GM03348 (cell line): Measurements from ENCODE around the gene HDAC4.
A peak's percentile ranks its signal among the peaks of the same experiment; 100 is the strongest.

Experiments
- DNase-seq: peaks from one replicate; pipeline ENCODE4 v3.0.0; 2012; ENCODE audit warnings: low spot score

The HDAC4 gene

GRCh38 chr2:239307921-239308613 is 92.8 kb downstream of the HDAC4 start:
- DNase-seq = peak; percentile 38

DNA sequence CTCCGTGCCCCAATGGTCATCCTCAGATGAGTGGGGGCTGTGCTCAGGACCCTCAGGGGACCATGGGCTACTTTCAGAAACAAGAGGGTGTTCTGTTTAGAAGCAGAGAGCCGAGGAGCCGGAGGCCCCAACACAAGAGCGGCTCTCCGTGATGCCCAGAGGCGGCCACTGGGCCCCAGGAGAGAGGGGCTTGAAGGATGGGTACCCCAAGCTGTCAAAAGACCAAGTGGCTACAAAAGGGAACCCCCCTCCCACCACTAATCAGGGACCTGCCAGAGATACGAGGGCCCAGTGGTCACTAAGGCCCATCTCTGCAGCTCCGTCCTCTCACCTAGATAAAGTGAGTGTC is 93.6 kb downstream of the HDAC4 start:
- DNase-seq = no peak

- DNase-seq = no peak
These were observed 94.3 kb downstream of the HDAC4 start for GRCh38 chr2:239306274-239307220.

DNA sequence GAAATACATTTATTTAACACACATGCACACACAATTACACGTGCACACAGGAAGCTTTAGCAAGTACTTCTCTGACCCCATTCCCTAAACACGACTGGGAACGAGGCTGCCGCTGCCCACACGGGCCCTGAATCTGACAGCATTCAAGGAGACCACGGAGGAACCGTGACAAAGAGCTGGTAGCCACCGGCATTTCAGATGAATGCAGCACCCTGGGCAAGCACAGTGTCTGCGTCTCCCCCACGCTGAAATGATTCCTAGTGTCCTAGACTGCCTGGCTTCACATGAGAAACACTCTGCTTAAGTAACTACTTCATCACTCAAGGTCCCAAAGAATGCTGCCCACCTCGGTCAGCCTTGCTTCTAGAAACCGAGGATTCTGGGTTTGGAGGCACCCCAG is 95.0 kb downstream of the HDAC4 start:
- DNase-seq = no peak

GRCh38 chr2:239305222-239305575 is 95.6 kb downstream of the HDAC4 start:
- DNase-seq = no peak

DNA sequence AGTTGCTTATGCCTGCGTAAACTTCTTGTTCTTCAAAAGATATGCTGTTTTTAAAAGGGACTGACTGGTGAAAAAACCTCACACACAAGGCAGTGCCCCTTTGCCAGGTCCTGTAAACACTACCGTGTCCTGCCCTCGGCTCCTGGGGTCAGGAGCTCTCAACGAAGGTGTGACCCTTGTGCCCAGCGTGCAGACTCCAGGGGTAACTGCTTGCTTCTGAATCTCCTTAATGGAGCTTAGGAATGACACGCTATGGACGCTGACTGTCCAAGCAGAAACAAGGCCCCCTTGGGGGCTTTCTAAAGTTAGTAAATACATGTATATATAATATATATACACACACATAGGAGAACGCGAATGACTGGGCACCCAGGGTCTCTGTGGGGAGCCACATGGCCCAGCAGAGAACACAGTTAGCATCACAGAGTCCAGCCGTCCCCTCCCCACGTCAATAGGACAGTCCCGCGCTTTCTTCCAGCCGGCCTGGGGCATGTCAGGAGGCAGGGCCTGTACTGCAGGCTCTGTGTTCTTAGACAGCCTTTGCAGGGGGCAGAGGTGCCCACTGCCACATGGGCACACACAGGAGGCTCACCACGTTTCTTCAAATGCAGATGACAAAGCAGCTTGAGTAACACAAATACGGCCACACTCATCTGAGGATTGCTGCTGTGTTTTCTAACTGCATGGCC is 96.1 kb downstream of the HDAC4 start:
- DNase-seq = no peak

DNA sequence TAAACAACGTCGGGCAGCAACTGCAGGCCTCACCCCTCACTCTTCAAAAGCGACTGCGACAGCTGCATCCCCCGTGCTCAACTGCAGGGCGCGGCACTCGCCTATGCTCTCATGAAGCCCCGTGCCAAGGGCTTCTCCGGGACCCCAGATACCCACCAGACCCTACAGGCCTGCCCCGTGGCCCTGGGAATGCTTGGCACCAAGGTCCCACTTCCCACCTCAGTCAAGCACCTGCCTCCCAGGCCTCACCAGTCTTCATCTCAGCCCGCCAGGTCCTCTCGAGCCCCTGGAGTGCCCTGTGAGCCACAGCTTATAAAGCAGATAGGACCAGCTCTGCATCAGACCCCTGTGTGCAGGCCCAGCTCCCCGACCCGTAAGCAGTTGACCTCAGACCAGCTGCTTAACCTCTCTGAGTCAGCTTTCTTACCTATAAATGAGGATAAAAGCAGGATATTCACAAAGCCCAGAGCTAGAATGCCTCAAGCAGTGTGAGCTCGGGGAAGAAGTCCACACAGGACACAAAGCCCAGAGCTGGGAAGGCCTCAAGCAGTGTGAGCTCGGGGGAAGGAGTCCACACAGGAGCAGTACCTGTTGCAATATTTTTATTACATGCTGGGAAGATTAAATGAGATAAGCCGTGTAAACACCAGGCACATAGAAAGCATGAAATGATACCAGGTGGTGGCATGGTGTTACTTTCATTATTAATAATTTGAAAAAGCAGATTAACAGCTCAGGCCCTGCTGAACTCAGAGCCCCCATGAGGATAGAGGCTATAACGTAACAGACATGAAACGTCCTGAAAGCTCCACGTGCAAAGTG is 96.9 kb downstream of the HDAC4 start:
- no peak for DNase-seq

DNA sequence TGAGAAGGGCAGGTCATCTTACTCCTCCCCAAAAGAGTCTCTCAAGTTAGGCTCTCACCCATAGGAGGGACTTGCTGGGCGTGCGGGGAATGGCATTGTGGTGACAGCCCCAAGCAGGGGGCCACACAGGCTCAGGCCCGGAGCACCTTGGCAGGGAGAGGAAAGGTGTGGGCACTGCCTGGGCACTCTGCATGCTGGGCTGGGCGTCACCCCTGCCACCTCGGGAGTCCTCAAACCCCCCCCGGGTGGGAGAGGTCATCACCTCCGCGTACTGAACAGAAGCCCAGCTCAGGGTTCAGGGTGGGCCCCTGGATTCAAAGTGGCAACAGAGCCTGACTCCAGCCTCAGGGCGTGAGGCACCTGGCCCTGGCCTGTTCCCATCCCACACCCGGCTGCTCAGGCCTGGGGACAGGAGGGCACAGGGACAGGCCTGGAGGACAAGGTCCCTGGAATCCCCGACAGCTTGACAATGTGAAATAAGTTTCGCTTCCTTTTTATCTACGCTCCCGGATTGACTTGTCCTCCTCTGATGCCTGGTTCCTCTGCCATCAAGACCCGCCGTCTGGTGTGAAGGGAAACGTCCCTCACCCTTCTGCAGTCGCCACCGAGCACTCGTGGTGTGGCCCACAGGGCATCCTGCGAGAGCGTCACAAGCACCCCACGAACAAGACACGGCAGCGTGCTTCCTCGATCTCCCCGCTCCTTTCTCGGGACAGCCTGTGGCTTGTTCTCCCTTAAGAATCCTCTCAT is 97.8 kb downstream of the HDAC4 start:
- DNase-seq = no peak

DNA sequence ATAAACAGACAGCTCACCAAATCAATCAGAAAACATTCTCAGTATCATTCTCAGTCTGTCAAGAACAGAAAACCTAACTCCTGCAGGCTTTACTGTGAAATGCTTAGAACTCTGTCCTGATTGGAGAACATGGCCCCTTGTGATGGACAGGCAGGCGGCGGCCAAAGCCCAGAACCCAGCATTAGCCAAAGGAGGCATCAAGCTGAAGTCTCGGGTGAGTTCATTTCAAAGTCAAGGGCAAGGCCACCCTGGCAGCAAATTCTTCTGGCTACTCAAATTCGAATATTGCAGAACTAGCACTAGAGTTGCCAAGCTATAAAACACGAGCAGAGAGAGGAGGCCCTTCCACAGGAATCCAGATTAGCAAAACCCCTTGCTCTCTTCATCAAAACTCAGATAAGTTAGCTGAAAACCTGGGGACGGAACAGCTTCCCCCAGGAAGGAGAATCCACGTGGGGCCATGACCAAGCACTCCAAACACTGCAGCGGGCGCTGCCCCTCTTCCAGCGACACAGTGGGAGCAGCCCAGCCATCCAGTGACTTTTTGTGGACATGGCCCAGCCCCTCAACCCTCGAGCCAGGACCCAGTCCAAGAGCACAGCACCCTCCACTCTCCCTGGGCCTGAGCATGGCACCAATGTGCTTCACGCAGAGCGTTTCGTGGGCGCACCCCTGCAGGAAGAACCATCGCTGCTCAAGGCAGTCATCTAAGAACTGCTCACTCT is 98.6 kb downstream of the HDAC4 start:
- no peak for DNase-seq

DNA sequence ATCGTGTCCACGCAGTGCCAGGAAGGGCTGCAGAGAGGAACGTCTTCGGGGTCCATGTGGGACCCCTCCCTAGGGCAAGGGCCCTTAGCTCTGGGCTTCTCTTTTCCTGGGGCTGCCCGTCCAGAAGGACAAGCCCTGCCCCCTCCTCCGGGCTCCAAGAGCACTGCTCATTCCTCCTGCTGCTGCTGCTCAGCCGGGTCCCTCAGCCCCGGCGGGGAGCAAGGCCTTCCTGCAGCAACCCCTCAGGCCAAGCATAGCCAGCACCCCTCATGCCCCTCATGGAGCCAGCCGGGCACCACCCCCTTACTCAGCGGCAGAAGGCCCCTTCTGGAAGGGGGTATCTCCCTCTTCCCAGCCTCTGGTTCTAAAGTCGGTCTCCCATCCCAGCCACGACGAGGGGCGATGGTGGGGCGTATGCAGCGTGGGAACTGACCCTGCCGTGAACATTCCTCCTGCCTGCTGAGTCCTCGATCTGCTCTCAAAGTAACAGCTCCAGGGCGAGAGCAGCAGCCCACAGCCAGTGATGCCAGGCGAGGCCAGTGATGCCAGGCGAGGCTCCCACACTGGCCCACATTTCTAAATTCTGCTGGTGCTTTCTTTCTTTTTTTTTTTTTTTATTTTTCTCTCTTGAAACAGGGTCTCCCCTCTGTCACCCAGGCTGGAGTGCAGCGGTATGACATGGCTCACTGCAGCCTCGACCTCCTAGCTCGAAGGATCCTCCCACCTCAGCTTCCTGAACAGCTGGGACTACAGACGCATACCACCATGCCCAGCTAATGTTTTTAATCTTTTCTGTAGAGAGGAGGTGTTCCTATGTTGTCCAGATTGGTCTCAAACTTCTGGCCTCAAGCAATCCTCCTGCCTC is 99.7 kb downstream of the HDAC4 start:
- no peak for DNase-seq

GRCh38 chr2:239300242-239300641 is 100.6 kb downstream of the HDAC4 start:
- DNase-seq = no peak

DNA sequence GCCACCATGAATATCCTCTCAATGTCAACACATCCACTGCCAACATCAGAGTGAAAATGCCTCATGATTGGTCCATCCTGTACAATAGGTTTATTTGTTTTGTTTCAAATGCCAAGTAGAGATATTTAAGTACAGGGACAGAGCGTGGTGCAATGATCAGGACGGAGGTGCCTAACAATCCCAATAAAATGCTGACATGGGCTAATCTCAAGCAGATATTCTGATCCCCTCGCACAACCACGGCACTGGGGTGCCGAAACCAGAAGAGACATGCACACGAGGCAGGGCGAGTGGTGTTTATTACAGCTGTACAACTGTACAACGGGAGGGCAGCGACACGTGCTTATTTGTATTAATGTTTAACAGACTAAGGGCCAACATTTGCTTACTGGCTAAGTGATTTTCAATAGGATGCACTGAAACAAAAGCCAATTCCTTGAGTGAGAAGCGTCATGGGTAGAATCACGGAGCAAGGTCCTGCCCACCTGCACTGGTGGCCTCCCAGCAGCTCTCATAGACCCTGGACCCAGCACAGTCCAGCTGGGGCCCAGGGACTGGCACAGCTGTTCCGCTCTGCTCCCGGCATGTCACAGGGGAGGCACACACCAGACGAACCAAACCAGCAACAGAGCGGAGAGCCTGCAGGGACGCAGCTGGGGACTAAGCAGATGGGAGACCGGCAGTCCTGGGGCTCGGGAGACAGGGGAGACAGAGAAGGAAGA is 101.4 kb downstream of the HDAC4 start:
- DNase-seq = no peak

- DNase-seq = no peak
These were observed 102.6 kb downstream of the HDAC4 start for GRCh38 chr2:239298116-239298804.

DNA sequence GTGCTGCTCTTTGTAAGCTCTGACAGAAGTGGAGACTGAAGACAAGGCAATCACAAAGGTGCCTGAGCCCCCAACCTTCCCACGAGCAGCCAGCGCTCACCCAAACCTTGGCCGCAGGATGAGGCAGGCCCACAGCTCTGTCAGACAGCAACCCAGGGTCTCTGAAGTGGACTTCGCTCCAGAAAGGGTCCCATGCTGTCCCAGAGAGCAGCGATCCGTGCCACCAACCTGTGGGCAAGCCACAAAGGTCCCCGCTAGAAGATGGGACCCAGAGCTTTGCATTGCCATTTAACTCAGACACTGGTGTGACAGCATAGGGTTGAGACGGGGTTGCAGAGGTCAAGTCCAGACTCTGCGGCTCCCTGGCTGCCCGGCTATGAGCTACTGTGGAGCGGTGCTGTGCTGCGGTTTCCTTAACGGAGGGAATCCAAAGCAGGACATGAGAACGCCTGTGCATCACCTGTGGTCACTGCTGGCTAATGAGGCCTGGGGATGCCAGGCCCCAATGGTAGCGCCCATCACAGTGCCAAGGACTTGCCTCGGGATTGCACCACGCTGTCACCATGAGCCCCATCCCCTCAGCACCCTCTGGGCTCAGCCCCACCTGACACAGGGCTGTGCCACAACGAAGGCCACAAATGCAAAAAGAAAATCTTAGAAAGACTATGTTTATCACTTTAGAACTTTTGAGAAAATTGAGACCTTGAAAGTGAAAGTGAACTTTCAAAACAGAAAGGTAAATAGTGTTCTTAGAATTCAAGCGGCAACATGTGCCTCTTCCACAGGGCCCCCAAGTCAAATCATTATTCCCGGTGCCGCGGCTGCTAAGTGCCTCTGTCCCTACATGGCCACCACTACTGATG is 103.4 kb downstream of the HDAC4 start:
- DNase-seq = no peak

DNA sequence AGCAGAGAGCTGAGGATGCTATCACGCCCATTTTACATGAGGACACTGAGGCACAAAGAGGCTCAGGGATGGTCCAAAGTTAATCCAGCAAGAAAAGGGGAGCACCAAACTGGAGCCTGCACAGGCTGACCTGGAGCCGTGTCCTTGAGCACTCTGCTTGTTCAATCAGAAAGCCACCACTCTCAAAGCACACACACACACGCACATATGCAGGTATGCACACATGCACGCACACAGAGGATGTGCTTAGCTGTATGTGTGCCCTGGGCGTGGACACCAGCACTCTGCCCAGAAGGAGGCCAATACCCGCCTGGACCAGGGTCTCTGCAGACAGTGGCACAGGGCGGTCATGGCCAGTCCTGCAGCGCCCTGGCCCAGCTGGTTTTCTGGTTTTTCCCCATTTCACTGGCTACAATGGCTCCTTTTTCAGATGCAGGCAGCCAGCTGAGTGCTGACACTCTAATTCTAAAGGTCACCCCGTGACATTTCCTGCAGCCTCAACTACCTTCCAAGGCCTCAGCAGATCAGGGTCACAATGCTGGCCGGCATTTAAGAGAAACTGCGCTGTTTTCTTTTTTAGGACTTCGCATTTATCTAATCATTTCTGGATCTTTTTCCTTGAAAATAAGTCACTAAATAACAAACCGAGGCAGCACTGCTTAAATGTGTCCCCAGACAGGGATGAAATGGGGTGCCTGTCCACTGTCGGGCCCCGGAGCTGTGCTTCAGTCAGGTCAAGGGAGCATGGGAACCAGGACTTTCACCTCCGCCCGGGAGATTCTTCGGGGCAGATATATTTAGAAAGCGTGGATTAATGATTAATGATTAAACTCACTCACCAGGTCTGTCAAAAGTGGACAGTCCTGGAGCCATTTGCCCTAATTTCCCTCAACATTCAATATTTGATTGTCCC is 104.5 kb downstream of the HDAC4 start:
- no peak for DNase-seq

- DNase-seq = no peak
These were observed 105.3 kb downstream of the HDAC4 start for GRCh38 chr2:239295377-239296019.
